Measurements from ENCODE around the gene SH3RF3.

Gene SH3RF3

DNA sequence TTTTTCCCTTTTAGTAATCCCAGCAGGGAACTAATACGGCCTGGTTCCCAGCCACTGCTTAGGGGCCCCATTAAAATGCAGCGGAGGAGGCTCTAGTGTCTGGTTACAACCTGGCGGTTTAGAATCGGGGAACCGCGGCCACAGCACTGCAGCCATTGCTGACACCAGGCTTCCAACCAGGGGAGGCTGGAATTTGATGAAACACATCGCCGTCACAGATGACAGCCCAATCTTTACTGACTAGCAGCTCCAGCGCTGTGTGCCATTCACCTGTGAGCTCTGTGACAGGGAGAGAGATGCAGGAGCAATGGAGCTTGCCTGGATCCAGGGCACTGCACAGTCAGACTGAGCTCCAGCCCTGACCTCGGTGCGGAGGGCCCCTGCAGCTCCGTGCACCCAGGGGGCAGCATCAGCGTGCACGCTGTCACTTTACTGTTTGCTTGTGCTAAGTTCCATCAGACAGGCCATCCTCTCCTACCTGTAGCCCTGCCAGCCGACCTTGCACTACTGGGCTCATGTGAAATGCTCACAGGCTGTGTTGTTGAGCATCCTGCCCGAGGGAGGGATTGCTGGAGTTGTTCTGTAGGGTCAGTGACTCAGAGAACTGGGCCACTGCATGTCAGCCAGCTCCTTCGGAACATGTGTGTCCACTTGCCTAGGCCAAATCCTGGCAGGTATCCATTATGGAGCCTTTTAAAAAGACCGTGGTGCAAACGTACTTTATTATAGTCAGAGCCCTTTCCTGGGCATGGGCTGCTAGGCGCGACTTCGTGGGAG lies 281.2 kb downstream of the SH3RF3 start (continued):
- TF ChIP-seq, protein P1, sequence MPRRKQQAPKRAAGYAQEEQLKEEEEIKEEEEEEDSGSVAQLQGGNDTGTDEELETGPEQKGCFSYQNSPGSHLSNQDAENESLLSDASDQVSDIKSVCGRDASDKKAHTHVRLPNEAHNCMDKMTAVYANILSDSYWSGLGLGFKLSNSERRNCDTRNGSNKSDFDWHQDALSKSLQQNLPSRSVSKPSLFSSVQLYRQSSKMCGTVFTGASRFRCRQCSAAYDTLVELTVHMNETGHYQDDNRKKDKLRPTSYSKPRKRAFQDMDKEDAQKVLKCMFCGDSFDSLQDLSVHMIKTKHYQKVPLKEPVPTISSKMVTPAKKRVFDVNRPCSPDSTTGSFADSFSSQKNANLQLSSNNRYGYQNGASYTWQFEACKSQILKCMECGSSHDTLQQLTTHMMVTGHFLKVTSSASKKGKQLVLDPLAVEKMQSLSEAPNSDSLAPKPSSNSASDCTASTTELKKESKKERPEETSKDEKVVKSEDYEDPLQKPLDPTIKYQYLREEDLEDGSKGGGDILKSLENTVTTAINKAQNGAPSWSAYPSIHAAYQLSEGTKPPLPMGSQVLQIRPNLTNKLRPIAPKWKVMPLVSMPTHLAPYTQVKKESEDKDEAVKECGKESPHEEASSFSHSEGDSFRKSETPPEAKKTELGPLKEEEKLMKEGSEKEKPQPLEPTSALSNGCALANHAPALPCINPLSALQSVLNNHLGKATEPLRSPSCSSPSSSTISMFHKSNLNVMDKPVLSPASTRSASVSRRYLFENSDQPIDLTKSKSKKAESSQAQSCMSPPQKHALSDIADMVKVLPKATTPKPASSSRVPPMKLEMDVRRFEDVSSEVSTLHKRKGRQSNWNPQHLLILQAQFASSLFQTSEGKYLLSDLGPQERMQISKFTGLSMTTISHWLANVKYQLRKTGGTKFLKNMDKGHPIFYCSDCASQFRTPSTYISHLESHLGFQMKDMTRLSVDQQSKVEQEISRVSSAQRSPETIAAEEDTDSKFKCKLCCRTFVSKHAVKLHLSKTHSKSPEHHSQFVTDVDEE (CRISPR knock-in tag; IDR thresholded peaks at IDR 0.05) = no peak

DNA sequence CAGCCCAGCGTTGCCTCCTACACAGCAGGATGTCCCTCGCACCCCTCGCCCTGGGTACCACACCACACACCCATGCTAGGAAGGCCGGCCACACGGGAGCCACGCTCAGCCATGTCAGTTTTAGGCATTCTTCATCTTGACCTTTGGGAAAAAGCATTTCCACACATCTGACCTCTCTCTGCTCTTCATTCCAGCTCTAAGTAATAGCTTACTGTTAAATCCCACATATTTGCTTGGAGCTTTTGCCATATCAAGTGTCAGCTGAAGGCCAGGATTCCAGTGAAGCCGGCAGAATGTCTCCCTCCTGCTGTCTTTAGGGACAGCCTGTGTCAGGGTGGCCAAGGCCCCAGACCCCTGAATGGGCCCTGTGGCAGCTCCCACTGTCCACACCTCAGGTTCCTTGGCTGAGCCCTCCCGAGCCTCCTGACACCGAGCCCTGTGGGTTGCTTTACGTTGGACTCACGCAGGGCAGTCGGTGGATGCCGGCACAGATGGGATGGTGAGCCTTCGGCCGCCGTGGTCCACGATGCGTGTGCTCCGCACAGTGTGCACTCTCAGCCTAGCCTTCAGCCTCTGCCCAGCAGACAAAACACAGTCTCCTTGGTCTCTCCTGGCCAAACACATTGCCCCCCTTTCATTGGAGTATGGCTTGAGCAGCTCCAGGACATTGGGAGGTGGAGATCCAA lies 282.8 kb downstream of the SH3RF3 start:
- TF ChIP-seq ARNTL (CRISPR knock-in tag; IDR thresholded peaks at IDR 0.05; ENCODE audit: borderline replicate concordance, low read depth) (no peak), ZC3H10 (CRISPR knock-in tag; IDR thresholded peaks at IDR 0.05) (no peak), CSDC2 (CRISPR knock-in tag; IDR thresholded peaks at IDR 0.05) (no peak), SNAI2 (CRISPR knock-in tag; IDR thresholded peaks at IDR 0.05) (no peak), BACH2 (CRISPR knock-in tag; IDR thresholded peaks at IDR 0.05; ENCODE audit: borderline replicate concordance) (no peak), TOX (CRISPR knock-in tag; IDR thresholded peaks at IDR 0.05; ENCODE audit: borderline replicate concordance) (no peak), RARB (CRISPR knock-in tag; IDR thresholded peaks at IDR 0.05) (no peak), ISL1 (CRISPR knock-in tag; IDR thresholded peaks at IDR 0.05) (no peak), ZFP30 (CRISPR knock-in tag; IDR thresholded peaks at IDR 0.05) (no peak), TCF4 (CRISPR knock-in tag; IDR thresholded peaks at IDR 0.05; ENCODE audit: borderline replicate concordance) (no peak), ZNF70 (CRISPR knock-in tag; IDR thresholded peaks at IDR 0.05) (no peak), OSR1 (CRISPR knock-in tag; IDR thresholded peaks at IDR 0.05) (no peak)
- TF ChIP-seq, protein P2, sequence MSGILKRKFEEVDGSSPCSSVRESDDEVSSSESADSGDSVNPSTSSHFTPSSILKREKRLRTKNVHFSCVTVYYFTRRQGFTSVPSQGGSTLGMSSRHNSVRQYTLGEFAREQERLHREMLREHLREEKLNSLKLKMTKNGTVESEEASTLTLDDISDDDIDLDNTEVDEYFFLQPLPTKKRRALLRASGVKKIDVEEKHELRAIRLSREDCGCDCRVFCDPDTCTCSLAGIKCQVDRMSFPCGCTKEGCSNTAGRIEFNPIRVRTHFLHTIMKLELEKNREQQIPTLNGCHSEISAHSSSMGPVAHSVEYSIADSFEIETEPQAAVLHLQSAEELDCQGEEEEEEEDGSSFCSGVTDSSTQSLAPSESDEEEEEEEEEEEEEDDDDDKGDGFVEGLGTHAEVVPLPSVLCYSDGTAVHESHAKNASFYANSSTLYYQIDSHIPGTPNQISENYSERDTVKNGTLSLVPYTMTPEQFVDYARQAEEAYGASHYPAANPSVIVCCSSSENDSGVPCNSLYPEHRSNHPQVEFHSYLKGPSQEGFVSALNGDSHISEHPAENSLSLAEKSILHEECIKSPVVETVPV (CRISPR knock-in tag; IDR thresholded peaks at IDR 0.05) = no peak
- TF ChIP-seq, protein P3, sequence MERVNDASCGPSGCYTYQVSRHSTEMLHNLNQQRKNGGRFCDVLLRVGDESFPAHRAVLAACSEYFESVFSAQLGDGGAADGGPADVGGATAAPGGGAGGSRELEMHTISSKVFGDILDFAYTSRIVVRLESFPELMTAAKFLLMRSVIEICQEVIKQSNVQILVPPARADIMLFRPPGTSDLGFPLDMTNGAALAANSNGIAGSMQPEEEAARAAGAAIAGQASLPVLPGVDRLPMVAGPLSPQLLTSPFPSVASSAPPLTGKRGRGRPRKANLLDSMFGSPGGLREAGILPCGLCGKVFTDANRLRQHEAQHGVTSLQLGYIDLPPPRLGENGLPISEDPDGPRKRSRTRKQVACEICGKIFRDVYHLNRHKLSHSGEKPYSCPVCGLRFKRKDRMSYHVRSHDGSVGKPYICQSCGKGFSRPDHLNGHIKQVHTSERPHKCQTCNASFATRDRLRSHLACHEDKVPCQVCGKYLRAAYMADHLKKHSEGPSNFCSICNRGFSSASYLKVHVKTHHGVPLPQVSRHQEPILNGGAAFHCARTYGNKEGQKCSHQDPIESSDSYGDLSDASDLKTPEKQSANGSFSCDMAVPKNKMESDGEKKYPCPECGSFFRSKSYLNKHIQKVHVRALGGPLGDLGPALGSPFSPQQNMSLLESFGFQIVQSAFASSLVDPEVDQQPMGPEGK (CRISPR knock-in tag; IDR thresholded peaks at IDR 0.05; ENCODE audit: borderline replicate concordance) = no peak
- TF ChIP-seq, protein P1 (CRISPR knock-in tag; IDR thresholded peaks at IDR 0.05) = no peak
- TF ChIP-seq, protein P4, sequence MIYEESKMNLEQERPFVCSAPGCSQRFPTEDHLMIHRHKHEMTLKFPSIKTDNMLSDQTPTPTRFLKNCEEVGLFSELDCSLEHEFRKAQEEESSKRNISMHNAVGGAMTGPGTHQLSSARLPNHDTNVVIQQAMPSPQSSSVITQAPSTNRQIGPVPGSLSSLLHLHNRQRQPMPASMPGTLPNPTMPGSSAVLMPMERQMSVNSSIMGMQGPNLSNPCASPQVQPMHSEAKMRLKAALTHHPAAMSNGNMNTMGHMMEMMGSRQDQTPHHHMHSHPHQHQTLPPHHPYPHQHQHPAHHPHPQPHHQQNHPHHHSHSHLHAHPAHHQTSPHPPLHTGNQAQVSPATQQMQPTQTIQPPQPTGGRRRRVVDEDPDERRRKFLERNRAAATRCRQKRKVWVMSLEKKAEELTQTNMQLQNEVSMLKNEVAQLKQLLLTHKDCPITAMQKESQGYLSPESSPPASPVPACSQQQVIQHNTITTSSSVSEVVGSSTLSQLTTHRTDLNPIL (CRISPR knock-in tag; IDR thresholded peaks at IDR 0.05; ENCODE audit: low read depth) = no peak
- ATAC-seq = no peak

DNA sequence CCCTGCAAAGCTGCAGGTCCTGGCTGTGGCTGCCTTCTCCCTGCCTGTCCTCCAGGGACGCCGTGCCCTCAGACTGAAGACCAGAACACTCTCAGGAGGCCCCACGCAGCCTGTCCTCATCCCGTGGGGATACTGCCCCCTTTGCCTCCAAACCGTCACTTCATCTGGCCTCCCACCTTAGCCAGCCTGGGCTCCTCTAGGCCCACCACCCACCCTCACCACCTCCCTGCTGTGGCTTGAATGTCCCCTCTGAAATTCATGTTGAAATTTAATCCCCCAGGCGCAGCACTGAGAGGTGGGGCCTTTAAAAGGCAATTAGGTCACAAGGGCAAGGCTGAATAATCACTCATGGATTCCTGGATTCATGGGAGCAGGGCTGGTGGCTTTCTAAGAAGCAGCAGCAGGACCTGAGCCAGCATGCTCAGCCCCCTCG lies 286.6 kb downstream of the SH3RF3 start:
- no peak for ATAC-seq

More for the DNA sequence above, 286.6 kb downstream of the SH3RF3 start:
- TF ChIP-seq, protein P1 (CRISPR knock-in tag; IDR thresholded peaks at IDR 0.05) = no peak
- TF ChIP-seq, protein P4 (CRISPR knock-in tag; IDR thresholded peaks at IDR 0.05; ENCODE audit: low read depth) = no peak
- TF ChIP-seq ARNTL (CRISPR knock-in tag; IDR thresholded peaks at IDR 0.05; ENCODE audit: borderline replicate concordance, low read depth) (no peak), OSR1 (CRISPR knock-in tag; IDR thresholded peaks at IDR 0.05) (no peak), RARB (CRISPR knock-in tag; IDR thresholded peaks at IDR 0.05) (no peak), TCF4 (CRISPR knock-in tag; IDR thresholded peaks at IDR 0.05; ENCODE audit: borderline replicate concordance) (no peak), ESRRG (CRISPR knock-in tag; IDR thresholded peaks at IDR 0.05) (no peak)
- TF ChIP-seq, protein P2 (CRISPR knock-in tag; IDR thresholded peaks at IDR 0.05) = no peak

Measured in SK-N-SH treated with all-trans-retinoic acid at 6 μM for 48 hours (cell line).